ENCODE results near the gene SH3D21. TPM values are rescaled to one million over a fixed set of nuclear protein-coding genes. Genes with fewer than 3 reads are reported as not detected.

The SH3D21 gene
- total RNA-seq, 2 experiments from 2014 or later: 18.9 to 19.3 TPM

GRCh38 chr1:36304970-36305914 lies 926 bp upstream of the SH3D21 start:
- peak; percentile 15 for DNase-seq

GRCh38 chr1:36305915-36306209 lies 306 bp upstream of the SH3D21 start:
- peaks cover 40% of the 10 kb centered on the region for H3K4me1 Mint-ChIP-seq
- H3K4me3 Mint-ChIP-seq: peak overlapping the region; percentile 89
- peak overlapping the region; percentile 57 for H3K27ac Mint-ChIP-seq
- H3K36me3 Mint-ChIP-seq (ENCODE audit: low read depth): peaks cover 52% of the 10 kb centered on the region
- no peak for DNase-seq
- H3K27me3 Mint-ChIP-seq: no peaks in the 10 kb centered on the region
- CTCF ChIA-PET: interaction anchor here (0.8 to 1.8 kb wide), 8 partner anchors 9 to 157 kb away, joined by 3 to 10 read pairs (median 6); partner anchors contain the start of genes EVA1B, THRAP3 and TRAPPC3
- H3K9me3 Mint-ChIP-seq: no peaks in the 10 kb centered on the region
- POLR2A ChIA-PET: interaction anchor here (1.0 to 4.4 kb wide), 7 partner anchors 17 to 210 kb away, joined by 3 to 32 read pairs (median 3); partner anchors contain the start of genes EVA1B and THRAP3

More at GRCh38 chr1:36304970-36305914, 926 bp upstream of the SH3D21 start:
- POLR2A ChIA-PET: interaction anchor here (1.2 to 4.4 kb wide), 5 partner anchors 17 to 161 kb away, joined by 3 to 32 read pairs (median 9); partner anchors contain the start of genes EVA1B and THRAP3
- Mint-ChIP-seq H3K9me3 (no peaks in the 10 kb centered on the region), H3K4me1 (peaks cover 41% of the 10 kb centered on the region), H3K27ac (peak overlapping the region; percentile 57), H3K36me3 (ENCODE audit: low read depth) (peaks cover 58% of the 10 kb centered on the region), H3K4me3 (peak overlapping the region; percentile 89), H3K27me3 (no peaks in the 10 kb centered on the region)
- CTCF ChIA-PET: interaction anchor here (0.7 to 1.8 kb wide), 7 partner anchors 8 to 730 kb away, joined by 3 to 10 read pairs (median 4); partner anchors contain the start of genes EVA1B and THRAP3

- Mint-ChIP-seq H3K4me3 (peak overlapping the region; percentile 89), H3K4me1 (peaks cover 40% of the 10 kb centered on the region), H3K9me3 (no peaks in the 10 kb centered on the region), H3K27ac (peak overlapping the region; percentile 81), H3K27me3 (no peaks in the 10 kb centered on the region), H3K36me3 (ENCODE audit: low read depth) (peaks cover 44% of the 10 kb centered on the region)
- DNase-seq: peak; percentile 93
- ChIA-PET CTCF (interaction anchor here (0.8 to 1.9 kb wide), 16 partner anchors 8 to 207 kb away, joined by 3 to 10 read pairs (median 4); partner anchors contain the start of genes EVA1B, THRAP3 and TRAPPC3), POLR2A (interaction anchor here (0.6 to 4.4 kb wide), 11 partner anchors 16 to 212 kb away, joined by 3 to 32 read pairs (median 3); partner anchors contain the start of genes EVA1B, MRPS15, OSCP1 and THRAP3)
These were observed 811 bp downstream of the SH3D21 start for GRCh38 chr1:36306902-36307456.

- Mint-ChIP-seq H3K27me3 (no peaks in the 10 kb centered on the region), H3K9me3 (no peaks in the 10 kb centered on the region), H3K36me3 (ENCODE audit: low read depth) (peaks cover 37% of the 10 kb centered on the region), H3K27ac (no peak overlapping the region), H3K4me1 (peaks cover 40% of the 10 kb centered on the region), H3K4me3 (peak overlapping the region; percentile 89)
- ChIA-PET POLR2A (interaction anchor here (1.1 to 4.4 kb wide), 4 partner anchors 15 to 158 kb away, joined by 3 to 32 read pairs (median 8); partner anchors contain the start of genes EVA1B and THRAP3), CTCF (interaction anchor here (1.1 to 1.9 kb wide), 6 partner anchors 22 to 208 kb away, joined by 3 to 10 read pairs (median 6); no protein-coding TSS in a partner anchor)
- DNase-seq: no peak
These were observed 1.6 kb downstream of the SH3D21 start for GRCh38 chr1:36307601-36308330.

DNA sequence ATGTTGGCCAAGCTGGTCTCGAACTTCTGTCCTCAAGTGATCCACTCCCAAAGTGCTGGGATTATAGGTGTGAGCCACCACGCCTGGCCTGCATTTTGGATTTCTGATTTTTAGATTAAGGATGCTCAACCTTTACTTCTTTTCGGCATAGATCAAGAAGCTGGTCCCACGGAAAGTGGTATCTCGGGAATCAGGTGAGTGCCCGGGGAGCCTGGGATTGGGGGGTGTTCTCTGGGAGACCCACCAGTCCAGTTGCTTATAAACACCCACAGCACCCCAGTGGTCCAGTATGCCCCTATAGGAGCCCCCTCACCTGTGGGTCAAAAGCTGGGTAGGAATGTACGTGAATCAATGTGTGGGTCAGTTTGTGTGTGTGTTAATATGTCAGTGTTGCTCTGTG lies 3.2 kb downstream of the SH3D21 start:
- Mint-ChIP-seq H3K36me3 (ENCODE audit: low read depth) (peaks cover 23% of the 10 kb centered on the region), H3K4me3 (no peak overlapping the region), H3K27ac (no peak overlapping the region), H3K4me1 (peaks cover 39% of the 10 kb centered on the region), H3K9me3 (no peaks in the 10 kb centered on the region), H3K27me3 (no peaks in the 10 kb centered on the region)
- ChIA-PET POLR2A (interaction anchor here (1.1 to 2.8 kb wide), 4 partner anchors 11 to 154 kb away, joined by 3 to 8 read pairs (median 4); partner anchors contain the start of gene MAP7D1), CTCF (interaction anchor here (0.9 kb wide), 1 partner anchor 9 kb away, joined by 10 read pairs; no protein-coding TSS in a partner anchor)
- DNase-seq: no peak

DNA sequence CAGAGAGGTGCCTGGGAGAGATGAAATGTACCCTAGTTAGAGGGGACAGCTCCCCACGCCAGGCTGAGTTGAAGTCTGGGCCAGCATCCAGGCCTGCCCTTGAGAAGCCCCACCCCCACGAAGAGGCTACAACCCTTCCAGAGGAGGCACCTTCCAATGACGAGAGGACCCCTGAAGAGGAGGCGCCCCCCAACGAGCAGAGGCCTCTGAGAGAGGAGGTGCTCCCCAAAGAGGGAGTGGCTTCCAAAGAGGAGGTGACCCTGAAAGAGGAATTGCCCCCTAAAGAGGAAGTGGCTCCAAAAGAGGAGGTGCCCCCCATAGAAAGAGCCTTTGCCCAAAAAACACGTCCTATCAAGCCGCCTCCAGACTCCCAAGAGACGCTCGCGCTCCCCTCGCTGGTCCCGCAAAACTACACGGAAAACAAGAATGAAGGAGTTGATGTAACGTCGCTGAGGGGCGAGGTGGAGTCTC lies 14.2 kb downstream of the SH3D21 start:
- Mint-ChIP-seq H3K36me3 (ENCODE audit: low read depth) (peaks cover 5% of the 10 kb centered on the region), H3K4me3 (peak overlapping the region; percentile 38), H3K4me1 (peaks cover 25% of the 10 kb centered on the region), H3K9me3 (no peaks in the 10 kb centered on the region), H3K27ac (no peak overlapping the region), H3K27me3 (peaks cover 4% of the 10 kb centered on the region)
- CTCF ChIA-PET: interaction anchor here (0.7 kb wide), 1 partner anchor 23 kb away, joined by 3 read pairs; no protein-coding TSS in a partner anchor
- POLR2A ChIA-PET: interaction anchor here (0.9 to 4.6 kb wide), 4 partner anchors 11 to 171 kb away, joined by 3 to 32 read pairs (median 6); partner anchors contain the start of genes SH3D21, STK40 and TRAPPC3
- DNase-seq: no peak

DNA sequence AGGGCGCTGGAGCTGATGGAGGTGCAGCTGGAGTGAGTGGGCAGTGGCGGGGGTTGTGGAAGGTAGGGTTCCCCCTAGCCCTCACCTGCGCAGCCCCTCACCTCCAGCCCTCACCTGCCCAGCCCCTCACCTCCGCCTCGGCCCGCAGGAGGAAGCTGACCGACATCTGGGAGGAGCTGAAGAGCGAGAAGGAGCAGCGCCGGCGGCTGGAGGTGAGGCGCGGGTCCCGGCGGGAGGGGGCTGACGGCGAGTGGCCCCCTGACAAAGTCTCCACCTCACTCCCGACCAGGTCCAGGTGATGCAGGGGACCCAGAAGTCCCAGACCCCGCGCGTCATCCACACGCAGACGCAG lies 14.6 kb downstream of the SH3D21 start:
- H3K27ac Mint-ChIP-seq: no peak overlapping the region
- no peak for DNase-seq

DNA sequence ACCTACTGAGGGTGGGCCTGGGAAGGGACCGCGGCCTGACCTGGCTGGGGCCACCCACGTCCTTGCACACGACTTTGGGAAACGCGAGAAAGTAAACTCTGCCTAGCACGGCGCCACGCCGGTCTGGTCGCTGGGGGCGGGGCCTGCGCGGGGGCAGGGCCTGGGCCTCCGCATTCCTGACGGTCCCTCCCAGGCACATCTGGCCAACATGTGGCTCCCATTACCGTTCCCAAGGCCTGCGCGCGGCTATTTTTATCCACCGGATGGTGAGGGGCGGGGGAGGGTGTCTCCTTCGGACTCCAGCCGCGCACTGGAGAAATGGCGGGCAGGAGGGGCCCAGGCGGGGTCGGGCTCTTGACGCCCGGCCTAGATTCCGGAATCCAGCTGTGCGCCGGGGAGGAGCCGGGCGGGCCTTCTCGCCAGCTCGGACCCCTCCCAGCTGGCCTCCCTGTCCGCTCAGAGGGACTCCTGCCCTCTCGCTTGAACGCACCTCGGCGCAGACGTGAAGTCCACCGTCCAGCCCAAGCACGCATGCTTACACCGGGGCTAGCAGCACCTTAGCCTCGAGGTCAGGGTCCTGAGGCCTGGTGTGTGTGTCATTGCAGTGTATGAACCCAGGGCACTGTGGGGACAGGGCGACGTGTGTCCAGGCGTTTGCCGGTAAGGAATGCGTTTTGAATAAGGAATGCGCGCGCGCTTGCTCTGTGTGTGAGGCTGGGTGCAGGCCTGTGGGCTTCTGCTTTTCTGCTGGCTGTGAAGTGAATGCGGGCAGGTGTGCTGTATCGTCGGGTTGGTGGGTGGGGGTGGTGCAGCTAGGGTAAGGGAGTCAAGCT lies 15.2 kb downstream of the SH3D21 start:
- Mint-ChIP-seq H3K9me3 (no peaks in the 10 kb centered on the region), H3K27ac (no peak overlapping the region), H3K4me1 (peaks cover 29% of the 10 kb centered on the region), H3K36me3 (ENCODE audit: low read depth) (peaks cover 5% of the 10 kb centered on the region), H3K27me3 (peaks cover 7% of the 10 kb centered on the region), H3K4me3 (peak overlapping the region; percentile 55)
- no peak for DNase-seq
- CTCF ChIA-PET: interaction anchor here (0.7 to 2.8 kb wide), 3 partner anchors 15 to 64 kb away, joined by 3 to 9 read pairs (median 3); partner anchors contain the start of genes SH3D21 and STK40
- POLR2A ChIA-PET: interaction anchor here (1.2 to 4.6 kb wide), 3 partner anchors 12 to 36 kb away, joined by 3 to 32 read pairs (median 8); partner anchors contain the start of gene SH3D21

More for the DNA sequence above, 14.6 kb downstream of the SH3D21 start:
- ChIA-PET POLR2A (interaction anchor here (0.9 to 4.6 kb wide), 3 partner anchors 11 to 65 kb away, joined by 3 to 32 read pairs (median 8); partner anchors contain the start of genes SH3D21 and STK40), CTCF (interaction anchor here (0.7 kb wide), 1 partner anchor 23 kb away, joined by 3 read pairs; no protein-coding TSS in a partner anchor)
- no peaks in the 10 kb centered on the region for H3K9me3 Mint-ChIP-seq
- H3K4me3 Mint-ChIP-seq: peak overlapping the region; percentile 38
- H3K27me3 Mint-ChIP-seq: peaks cover 5% of the 10 kb centered on the region
- peaks cover 26% of the 10 kb centered on the region for H3K4me1 Mint-ChIP-seq
- H3K36me3 Mint-ChIP-seq (ENCODE audit: low read depth): peaks cover 5% of the 10 kb centered on the region

- Mint-ChIP-seq H3K4me3 (peak overlapping the region; percentile 70), H3K27ac (no peak overlapping the region), H3K9me3 (no peaks in the 10 kb centered on the region), H3K4me1 (peaks cover 38% of the 10 kb centered on the region), H3K36me3 (ENCODE audit: low read depth) (peaks cover 5% of the 10 kb centered on the region), H3K27me3 (peaks cover 7% of the 10 kb centered on the region)
- DNase-seq: no peak
- ChIA-PET CTCF (interaction anchor here (0.5 to 2.8 kb wide), 6 partner anchors 16 to 102 kb away, joined by 3 to 9 read pairs (median 4); partner anchors contain the start of genes SH3D21 and STK40), POLR2A (interaction anchor here (1.0 to 4.6 kb wide), 5 partner anchors 16 to 98 kb away, joined by 3 to 32 read pairs (median 5); partner anchors contain the start of genes SH3D21 and STK40)
These were observed 16.0 kb downstream of the SH3D21 start for GRCh38 chr1:36322041-36322785.
